NCI-H748 (cell line): ENCODE data around the gene VWA7.
A peak's percentile ranks its signal among the peaks of the same experiment; 100 is the strongest.

Experiments
- DNase-seq: peaks from one replicate; lab custom pipeline; 2025; ENCODE audit not compliant: unreplicated experiment; lab: John Stamatoyannopoulos, UW

The VWA7 gene

DNA sequence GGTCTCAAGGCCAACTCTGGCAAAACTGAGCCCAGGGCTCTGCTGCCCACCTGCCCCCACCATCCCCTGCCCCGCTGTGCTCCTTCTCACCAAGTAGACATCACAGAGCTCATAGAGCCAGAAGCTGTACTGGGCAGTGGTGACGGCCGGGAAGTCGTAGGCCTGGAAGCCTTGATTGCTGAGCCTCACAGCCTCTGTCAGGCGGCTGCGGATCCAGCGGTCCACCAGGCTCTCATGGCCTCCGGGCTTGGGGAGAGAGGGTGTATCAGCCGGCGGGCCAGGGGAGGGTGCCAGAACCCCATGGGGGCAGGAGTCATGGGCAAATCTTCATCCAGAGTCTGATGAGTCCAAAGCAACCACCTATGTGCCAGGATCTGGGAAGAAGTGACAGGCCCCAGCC, 2.8 kb upstream of the VWA7 start:
- DNase-seq = no peak

DNA sequence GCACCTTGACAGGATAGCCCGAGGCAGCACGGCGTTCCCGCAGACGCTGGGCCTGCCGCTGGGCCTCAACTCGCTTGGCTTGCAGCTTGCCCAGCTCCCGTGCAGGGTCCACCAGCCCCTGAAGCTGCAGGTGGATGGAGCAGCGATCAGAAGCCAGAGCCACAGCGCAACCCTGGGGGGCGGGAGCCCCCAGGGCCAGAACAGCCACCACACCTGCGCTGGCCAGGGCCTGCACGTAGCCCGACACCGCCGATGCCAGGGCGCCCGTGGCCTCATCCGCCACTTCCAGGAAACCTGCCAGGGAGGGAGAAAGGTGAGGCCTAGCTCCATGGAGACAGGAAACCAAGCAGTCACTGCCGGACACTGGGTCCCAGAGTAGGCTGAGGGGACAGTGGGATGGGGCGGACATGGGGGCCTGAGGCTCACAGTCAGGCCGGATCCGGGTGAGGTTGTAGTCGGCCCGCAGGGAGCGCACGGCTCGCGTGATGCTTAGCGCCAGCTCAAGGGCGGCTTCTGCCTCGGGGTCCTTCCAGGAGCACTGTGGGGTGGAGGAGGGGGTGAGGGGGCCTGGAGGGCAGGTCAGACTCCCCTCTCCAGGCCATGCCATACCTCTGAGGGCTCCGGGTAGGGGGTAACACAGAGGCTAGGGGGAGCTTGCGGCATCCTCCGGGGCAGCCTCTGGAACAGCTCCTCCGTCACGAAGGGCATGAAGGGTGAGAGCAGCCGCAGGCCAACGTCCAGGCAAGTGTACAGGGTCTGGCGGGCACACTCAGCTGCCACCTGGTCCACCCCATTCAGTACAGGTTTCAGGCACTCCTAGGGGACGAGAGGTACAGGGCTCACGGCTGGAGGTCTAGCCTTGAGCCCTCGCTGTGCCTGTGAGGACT, 2.1 kb upstream of the VWA7 start:
- DNase-seq = no peak

DNA sequence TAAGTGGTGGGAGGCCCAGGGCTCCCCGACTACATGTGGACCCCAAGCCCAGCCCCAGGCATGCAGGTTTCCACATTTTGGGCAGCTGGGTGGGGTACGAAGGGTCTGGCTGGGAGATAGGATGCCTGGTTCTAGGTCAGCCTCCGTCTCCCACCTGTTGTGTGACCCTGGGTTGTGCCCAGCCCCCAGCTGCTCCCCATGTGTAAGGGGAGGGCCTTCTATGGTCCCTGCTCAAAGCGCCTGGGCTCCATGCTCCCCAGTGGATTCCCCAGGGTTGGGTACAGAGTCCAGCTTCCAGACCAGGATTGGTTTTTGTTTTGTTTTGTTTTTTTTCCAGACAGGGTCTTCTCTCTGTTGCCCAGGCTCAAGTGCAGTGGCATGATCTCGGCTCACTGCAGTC, 1.1 kb upstream of the VWA7 start:
- no peak for DNase-seq

DNA sequence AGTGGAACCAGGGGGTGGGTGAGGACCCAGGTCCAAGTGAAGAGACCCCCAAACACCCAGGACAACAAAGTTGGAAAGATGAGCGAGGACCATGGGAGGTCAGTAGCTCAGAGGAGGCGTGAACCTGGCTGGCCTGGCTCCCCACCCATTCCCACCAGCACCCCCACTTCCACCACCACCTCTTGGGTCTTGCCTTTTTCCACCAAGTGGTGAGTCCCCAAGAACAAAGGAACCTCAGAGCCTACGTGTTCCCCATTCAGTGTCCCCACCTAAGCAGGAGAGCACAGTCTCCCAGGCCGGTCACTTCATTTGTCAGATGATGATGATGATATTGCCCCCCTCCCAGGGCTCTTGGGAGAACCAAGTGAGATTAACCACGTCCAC, 531 bp upstream of the VWA7 start:
- no peak for DNase-seq

DNA sequence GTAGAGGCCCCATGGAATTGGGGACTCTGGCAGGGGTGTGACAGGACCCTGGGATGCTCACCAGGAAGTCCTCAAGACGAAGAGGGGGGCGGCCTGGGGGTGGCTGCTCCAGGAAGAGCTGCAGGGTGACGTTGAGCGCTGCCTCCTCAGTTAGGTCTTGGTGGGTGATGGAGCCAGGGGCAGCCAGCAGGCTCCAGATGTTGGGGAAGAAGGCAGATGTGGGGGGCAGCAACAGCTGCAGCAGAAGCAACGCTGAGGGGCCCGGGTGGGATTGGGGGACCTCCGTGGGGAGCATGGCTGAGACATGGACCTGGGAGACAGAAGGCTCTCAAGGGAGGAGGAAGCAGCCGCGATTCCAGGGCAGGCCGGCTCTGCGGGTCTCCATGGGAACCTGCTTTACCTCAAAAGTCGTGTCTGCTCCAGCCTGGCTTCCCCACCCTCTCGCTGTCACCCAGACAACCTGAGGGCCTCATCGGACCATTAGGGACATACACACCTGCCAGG, 591 bp downstream of the VWA7 start:
- DNase-seq = peak; percentile 88

DNA sequence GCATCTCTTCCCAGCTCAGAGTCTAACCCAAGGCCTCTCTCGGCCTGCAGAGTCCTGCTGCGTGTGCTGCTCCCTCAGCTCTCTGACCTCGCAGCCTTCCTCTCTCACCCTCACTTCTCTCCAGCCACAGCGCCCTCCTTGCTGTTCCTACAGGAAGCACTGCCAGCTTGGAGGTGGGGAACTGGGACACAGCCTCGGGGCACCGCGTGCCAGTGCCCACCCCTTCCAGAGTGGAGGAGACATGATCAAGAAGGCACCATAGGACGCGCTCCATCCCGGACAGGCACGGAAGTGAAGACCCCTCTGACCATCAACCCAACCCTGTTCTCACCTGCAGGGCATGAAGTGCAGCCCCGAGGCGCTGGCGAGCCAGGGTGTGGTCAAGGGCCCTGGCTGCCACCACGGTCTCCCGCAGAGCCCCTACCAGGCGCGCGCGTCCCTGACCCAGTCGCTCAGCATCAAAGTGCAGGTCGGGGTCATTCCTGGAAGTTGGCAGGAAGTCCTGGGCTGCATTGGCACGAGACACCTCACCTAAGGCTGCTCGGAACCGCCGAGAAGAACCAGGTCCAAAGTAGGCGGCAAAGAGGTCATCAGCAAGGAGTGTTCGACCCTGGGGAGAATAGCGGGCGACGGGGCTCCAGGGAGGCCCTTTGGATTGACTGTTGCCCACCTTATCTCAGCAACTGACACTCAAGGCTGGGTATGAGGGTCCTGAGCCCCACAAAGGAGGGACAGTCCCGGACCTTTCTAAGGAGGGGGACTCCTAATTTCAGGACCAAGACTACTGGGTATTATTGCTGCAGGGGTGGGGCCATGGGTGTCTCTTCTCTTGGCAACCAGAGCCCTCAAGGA, 1.3 kb downstream of the VWA7 start:
- no peak for DNase-seq

DNA sequence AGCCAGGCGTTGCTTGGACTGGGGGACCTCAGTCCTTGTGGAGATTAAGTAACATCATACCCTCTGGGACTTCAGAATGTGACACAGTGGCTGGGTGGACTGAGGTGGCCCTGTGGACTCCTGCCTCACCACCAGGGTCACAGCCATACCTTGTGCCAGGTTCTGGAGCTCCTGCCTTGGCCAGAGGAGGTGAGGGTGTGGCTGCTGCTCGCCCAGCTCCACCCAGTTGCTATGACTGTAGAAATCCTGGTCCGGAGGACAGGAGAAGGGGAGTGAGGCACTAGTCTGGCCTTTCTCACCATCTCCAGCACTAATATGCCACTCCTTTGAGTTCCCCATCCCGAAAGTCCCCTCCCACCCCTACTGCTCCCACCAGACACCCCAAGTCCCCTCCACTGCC, 1.9 kb downstream of the VWA7 start:
- no peak for DNase-seq

DNA sequence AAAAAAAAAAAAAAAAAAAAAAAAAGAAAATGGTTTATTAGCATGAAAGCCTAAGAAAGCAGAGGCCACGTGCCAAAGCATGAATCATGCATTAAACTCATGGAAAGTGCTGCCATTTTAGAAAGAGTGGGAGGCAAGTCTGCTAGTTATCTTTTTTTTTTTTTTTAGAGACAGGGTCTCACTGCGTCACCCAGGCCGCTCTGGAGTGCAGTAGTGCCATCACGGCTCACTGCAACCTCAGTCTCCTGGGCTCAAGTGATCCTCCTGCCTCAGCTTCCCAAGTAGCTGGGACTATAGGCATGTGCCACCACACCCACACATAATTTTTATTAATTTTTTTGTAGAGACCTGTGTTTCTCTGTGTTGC, 5.2 kb downstream of the VWA7 start:
- DNase-seq = no peak

DNA sequence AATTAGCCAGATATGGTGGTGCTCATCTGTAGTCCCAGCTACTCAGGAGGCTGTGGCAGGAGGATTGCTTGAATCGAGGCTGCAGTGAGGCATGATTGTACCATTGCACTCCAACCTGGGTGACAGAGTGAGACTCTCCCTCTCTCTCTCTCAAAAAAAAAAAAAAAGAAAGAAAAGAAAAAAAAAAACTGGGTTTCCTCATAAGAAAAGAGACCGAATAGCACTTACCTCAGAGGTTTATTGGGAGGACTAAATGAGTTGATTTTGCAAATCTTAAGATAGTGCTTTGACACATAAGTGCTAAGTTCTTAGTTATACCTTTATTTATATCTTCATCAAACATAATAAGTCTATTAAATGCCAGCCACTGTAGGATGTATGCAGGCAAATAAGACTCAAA, 6.3 kb downstream of the VWA7 start:
- no peak for DNase-seq

DNA sequence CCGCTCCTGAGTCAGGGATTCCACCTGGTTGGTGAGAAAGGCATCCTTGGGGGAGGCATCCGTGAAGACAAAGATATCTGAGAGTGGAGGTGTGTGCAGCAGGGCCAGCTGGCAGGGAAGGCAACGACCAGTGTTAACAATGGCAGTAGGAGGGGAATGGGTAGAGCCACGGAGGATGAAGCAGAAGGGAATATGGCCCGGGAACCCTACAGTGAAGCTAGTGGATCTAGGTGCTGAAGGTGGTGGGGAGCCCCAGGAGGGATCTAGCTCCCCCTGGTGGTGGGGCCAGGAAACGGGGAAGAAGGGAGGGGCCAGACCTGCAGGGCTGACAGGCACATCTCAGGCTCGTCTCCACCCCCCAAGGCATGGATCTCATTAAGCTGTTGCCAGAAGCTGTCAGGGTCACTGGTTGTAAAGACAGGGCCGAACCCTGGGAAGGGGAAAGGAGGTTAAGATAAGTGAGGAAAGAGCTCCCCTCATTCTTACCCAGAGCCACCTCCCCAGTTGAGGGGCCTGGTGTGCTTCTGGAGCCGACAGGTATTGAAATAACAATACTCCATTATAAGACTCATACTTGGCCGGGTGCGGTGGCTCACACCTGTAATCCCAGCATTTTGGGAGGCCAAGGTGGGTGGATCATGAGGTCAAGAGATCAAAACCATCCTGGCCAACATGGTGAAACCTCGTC, 7.3 kb downstream of the VWA7 start:
- peak; percentile 80 for DNase-seq

DNA sequence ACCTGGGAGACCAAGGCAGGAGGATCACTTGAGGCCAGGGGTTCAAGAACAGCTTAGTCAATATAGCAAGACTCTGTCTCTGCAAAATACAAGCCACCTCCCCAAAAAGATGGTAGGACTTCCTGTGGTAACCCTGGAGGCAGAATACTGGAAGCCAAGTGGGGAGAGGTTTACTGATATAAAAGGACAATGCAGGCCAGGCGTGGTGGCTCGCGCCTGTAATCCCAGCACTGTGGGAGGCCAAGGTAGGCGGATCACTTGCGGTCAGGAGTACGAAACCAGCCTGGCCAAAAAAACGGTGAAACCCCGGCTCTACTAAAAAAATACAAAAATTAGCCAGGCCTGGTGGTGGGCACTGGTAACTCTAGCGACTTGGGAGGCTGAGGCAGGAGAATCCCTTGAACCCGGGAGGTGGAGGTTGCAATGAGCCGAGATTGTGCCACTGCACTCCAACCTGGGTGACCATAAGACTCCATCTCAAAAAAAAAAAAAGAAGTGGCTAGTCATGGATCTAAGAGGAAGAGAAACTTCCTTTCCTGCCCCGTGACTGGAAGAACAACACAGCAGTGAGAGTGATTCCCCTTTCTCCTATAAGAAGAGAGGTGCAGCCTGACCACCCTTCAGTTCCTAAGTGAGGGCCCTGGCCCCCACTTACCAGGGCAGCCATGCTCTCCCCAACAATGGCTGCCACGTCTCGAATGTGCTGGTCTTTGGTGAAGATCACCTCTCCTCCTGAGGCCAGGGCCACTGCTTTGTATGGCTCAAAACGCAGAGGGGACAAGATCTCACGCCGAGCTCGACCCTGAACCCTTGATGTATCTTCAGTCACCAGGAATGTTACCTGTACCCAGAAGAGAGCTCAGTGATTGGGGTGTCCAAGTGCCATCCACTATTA, 8.5 kb downstream of the VWA7 start:
- no peak for DNase-seq

DNA sequence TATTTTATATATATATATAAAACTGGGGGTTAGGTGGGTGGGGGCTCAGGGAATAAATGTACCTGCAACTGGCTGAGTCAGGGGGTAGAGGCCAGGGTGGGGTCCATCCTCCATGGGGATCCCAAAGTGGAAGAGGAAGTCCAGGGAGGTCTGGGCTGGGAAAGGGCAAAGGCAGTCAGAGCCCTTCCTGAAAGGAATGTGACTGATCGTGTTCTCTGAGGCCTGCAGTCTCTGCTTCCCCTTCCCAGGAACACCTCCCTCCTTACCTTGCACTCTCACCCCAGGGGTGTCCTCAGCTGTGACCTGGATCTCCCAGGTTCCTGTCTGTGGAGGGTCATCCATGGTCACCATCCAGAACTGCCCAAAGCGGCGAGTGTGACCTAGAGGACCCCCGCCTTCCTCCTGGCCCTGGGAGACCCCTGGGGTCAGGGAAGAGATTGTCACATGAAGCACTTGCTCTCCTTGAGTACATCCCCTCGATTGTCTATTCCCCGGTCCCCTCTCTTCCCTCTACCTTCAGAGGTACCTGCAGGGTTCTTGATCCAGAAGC, 10.0 kb downstream of the VWA7 start:
- no peak for DNase-seq

DNA sequence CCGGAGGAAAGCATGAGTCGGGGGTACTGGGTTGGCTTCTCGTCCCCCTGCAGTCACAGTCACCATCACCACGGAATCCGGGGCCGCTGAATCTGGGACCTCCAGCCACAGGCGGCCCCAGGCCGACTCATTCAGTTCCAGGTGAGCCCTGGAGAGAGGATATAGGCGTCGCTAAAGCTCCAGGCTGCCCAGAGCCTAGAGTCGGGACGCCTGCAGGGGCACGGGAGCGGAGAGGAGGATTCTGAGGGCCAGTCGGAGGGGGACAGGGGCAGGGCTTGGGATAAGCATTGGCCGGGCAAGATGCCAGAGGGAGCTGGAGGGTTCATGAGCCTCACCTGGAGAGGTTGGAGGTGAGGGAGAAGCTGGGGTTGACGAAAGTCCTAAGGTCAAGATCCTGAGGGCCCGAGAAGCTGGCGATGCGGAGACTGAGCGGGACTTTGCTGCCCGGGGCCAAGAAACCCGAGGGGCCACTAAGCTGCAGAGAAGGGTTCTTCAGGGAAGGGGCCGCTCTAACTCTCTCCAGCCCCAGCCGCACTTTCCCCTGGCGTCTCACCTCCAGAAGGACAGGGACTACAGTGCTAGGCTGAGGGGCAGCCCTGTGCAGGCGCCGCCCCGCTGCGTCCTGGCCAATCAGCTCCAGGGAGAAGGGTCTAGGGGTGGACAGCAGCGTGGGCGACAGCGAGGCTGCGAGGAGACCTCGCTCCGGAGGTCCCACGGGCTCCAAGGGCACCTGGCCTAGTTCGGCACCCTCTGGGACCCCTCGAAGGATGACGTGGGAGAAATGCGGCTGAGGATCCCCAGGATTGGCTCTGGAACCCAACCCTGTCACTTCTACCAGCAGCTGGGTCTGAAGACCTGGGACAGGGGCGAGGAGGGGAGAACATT, 11.0 kb downstream of the VWA7 start:
- DNase-seq = peak; percentile 24

DNA sequence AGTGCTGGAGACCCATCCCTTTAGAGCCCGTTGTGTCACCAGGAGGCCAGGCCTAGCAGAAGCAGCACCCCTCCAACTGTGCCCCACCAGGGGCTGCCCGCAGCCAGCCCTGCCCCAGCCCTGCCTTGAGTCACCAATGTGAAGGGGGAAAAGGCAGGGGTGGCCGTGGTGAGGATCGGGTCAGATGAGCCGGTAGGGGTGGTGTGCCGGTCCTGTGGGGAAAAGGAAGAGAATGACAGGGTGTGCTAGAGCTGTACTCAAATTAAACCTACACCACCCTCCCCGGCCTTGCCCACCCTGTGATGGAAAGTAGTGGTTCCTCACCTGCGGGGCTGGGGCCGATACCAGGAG, 11.6 kb downstream of the VWA7 start:
- no peak for DNase-seq

DNA sequence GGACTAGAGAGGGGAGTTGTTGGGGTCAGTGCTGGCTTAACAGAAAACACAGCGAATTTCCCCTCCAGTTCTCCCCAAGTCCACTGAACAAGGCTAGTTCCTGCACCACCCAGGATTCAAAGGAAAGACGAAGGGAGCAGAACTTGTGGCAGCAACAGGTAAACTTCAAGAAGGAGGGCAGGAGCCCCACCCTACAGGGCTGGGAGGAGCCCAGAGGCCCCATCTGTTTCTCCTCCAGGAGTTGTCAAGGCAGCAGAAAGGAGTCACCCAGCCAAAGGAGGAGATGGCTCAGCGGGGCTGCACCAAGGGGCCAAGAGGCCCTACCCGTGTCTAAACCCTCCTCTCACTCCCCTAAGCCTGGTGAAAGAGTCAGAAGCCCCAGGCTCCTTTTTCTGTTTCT, 12.9 kb downstream of the VWA7 start:
- DNase-seq = no peak

DNA sequence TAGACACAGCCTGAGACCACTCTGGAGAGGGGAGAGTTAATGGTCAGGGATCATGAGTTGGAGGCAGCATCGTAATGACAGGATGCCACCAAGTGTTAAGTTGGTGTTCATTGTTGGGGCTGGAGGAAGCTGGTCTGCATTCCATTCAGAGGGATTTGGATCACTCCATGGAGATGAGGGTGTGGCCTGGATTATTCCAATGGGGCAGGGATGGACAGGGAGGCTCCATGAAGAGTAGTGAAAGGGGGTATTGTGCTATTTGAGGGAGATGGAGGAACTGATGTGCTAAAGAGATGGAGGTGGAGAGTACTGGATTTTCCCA, 13.5 kb downstream of the VWA7 start:
- DNase-seq = peak; percentile 45

DNA sequence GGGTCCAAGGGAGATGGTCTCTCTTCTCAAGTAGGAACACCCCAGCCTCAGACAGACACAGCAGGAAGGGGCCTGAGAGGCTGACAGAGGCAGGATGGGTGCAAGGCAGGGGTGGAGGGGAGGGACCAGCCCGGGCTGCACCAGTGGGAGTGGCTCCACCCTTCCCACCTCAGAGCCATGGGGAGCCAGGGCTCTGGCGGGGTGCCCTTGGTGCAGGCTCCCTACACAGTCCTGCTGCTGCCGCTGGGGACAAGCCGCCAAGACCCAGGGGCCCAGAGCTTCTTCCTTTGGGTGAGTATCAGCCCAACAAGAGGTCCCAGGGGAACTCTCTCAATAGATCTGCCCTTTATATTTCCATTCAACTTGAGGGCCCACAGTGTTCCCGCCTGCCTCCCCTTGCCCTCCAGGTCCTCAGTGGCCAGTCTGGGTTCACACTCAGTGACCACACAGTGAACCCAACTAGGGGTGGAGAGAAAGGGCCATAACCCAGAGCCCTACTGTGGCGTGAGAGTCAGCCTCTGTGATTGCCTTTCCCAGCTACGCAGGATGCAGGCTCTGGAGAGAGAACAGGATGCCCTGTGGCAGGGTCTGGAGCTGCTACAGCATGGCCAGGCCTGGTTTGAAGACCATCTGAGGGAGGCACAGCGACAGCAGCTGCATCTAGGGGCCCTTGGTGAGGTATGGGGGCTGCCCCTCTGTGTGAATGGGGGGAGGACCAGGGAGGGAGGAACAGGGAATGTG, 14.1 kb downstream of the VWA7 start:
- no peak for DNase-seq

DNA sequence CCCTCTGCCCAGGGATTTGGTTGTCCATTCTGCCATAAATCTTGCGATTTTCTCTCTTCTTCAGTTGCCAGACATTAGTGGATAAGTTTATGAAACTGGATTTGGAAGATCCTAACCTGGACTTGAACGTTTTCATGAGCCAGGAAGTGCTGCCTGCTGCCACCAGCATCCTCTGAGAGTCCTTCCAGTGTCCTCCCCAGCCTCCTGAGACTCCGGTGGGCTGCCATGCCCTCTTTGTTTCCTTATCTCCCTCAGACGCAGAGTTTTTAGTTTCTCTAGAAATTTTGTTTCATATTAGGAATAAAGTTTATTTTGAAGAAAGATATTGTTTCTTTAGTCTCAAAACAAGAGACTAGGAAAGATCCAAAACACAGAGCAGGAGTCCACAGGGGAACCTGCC, 14.8 kb downstream of the VWA7 start, which contains the start of gene SAPCD1:
SAPCD1 (plus strand) TSS at position 301 of the 400 bp plus-strand sequence. CDS start 399 bp downstream, outside the sequence.
- no peak for DNase-seq

DNA sequence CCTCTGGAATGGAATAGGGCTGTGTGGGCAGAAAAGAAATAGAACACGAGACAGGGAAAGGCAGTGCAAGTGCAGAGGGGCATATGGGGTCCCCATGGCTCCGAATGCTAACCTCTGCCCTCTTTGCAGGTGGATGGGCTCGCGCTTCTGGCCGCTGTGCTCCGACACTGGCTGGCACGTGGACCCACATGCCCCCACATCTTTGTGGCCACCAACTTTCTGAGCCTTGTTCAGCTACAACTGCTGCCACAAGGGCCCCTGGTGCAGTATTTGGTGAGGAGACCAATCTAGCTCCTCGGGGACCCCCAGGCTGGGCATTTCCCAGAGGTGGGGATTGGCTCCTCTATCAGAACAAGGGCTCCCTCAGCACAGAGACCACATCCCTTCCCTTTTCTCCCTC, 15.8 kb downstream of the VWA7 start:
- no peak for DNase-seq
